ENCODE measurements around the gene RTN1.

Gene RTN1

DNA sequence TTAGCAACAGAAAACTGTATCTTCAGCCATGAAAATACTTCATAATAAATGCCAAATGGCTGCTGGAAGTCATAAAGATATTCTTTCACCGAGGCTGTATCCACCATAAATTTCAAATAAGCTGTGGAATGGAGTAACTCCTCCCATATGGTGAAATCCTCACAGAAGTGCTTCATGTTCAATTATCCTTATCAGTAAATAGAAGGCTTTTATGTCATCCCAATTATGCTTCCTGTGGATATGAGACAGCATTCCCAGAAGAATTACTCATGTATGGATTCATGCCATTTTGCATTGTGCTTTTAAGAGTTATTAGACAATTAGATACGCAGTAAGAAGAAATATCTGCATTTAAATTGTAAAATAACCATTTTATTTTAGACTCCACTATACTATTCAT is 99.0 kb downstream of the RTN1 start:
- DNase-seq (ENCODE audit: low read depth in 1 of 2, low spot score in 1 of 2) = no peak
- no peak overlapping the region for H3K4me3 ChIP-seq (replicated peaks; ENCODE audit: insufficient read depth, low read length)
- H3K27me3 ChIP-seq (ENCODE audit: insufficient read depth, poor library complexity, severe bottlenecking) = no peaks in the 10 kb centered on the region
- TF ChIP-seq SPI1 (IDR thresholded peaks at IDR 0.05; ENCODE audit: borderline replicate concordance, low read depth) (no peak), REST (IDR thresholded peaks at IDR 0.05; ENCODE audit: insufficient replicate concordance, low read depth) (no peak), CTCF (IDR thresholded peaks at IDR 0.05; ENCODE audit: insufficient read depth, low read length) (no peak), GABPA (IDR thresholded peaks at IDR 0.05; ENCODE audit: low read depth) (no peak), POLR2AphosphoS5 (IDR thresholded peaks at IDR 0.05; ENCODE audit: low read depth) (no peak)
- 0 out of 2 replicates have a peak overlapping the region, but pooled peaks have one; percentile 13 for H3K27ac ChIP-seq (replicated peaks)

GRCh38 chr14:59769586-59769985 is 101.0 kb downstream of the RTN1 start:
- no peak for DNase-seq (ENCODE audit: low read depth in 1 of 2, low spot score in 1 of 2)
- Histone ChIP-seq H3K27ac (replicated peaks) (no peak overlapping the region), H3K27me3 (ENCODE audit: insufficient read depth, poor library complexity, severe bottlenecking) (no peaks in the 10 kb centered on the region), H3K4me3 (replicated peaks; ENCODE audit: insufficient read depth, low read length) (no peak overlapping the region)
- no peak for TF ChIP-seq CTCF (IDR thresholded peaks at IDR 0.05; ENCODE audit: insufficient read depth, low read length)
- TF ChIP-seq REST (IDR thresholded peaks at IDR 0.05; ENCODE audit: insufficient replicate concordance, low read depth) = no peak
- TF ChIP-seq GABPA (IDR thresholded peaks at IDR 0.05; ENCODE audit: low read depth) = no peak

DNA sequence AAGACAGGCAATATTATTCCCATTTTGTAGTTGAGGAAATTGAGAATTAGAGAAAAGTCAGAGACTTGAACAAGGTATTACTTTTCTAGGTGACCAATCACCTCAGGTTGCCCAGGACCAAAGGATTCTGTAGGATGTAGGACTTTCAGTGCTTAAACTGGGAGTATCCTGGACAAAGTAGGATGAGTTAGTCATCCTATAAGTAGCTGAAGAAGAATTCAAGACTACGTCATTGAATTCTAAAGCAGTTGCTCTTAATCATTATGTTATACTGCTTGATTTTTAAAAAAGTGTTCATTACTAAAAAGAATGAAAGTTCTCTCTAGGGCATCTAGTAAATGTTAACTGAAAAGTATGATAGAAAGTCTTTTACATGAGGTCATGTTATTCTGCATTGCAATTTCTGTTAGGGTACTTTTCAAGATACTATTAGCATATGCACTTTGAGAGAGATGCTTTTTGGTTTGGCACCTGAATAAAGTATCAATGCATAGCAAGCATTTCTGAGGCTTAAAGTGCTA is 101.7 kb downstream of the RTN1 start:
- Histone ChIP-seq H3K4me3 (replicated peaks; ENCODE audit: insufficient read depth, low read length) (no peak overlapping the region), H3K27ac (replicated peaks) (no peak overlapping the region), H3K27me3 (ENCODE audit: insufficient read depth, poor library complexity, severe bottlenecking) (no peaks in the 10 kb centered on the region)
- TF ChIP-seq GABPA (IDR thresholded peaks at IDR 0.05; ENCODE audit: low read depth) (no peak), SPI1 (IDR thresholded peaks at IDR 0.05; ENCODE audit: borderline replicate concordance, low read depth) (no peak), POLR2AphosphoS5 (IDR thresholded peaks at IDR 0.05; ENCODE audit: low read depth) (no peak), CTCF (IDR thresholded peaks at IDR 0.05; ENCODE audit: insufficient read depth, low read length) (no peak), REST (IDR thresholded peaks at IDR 0.05; ENCODE audit: insufficient replicate concordance, low read depth) (no peak)
- no peak for DNase-seq (ENCODE audit: low read depth in 1 of 2, low spot score in 1 of 2)

Data from HL-60 (cell line).